IPS-15b (cell line): ENCODE data around the gene ABR.

ENCODE experiments used
- H3K27me3 ChIP-seq: one replicate; pipeline ENCODE4 v1.6.1; 2013; ENCODE audit warnings: low read length; ENCODE audit not compliant: control insufficient read depth, insufficient read depth
- H3K36me3 ChIP-seq: one replicate; pipeline ENCODE4 v1.6.1; 2013; ENCODE audit warnings: low read length; ENCODE audit not compliant: control insufficient read depth, insufficient read depth
- H3K4me1 ChIP-seq: one replicate; pipeline ENCODE4 v1.6.1; 2013; ENCODE audit warnings: mild to moderate bottlenecking, low read length; ENCODE audit not compliant: control insufficient read depth, insufficient read depth
- H3K4me3 ChIP-seq: one replicate; pipeline ENCODE4 v1.5.1; 2013; ENCODE audit warnings: low read depth, low read length
- H3K9ac ChIP-seq: one replicate; pipeline ENCODE4 v1.6.1; 2013; ENCODE audit warnings: low read depth, mild to moderate bottlenecking, low read length
- H3K9me3 ChIP-seq: one replicate; pipeline ENCODE4 v1.6.1; 2013; ENCODE audit warnings: mild to moderate bottlenecking, low read length; ENCODE audit not compliant: control insufficient read depth, insufficient read depth

Gene ABR

GRCh38 chr17:1179818-1180742, at the start of gene ABR:
Gene ABR, minus strand, starts transcription at chr17:1179981. Its CDS starts 254 bp downstream, at chr17:1179727.
- Histone ChIP-seq H3K27me3 (peaks cover 19% of the 10 kb centered on the region), H3K9me3 (no peaks in the 10 kb centered on the region), H3K4me3 (peak within 1 kb of the TSS; percentile 62), H3K9ac (no peak within 1 kb of the TSS), H3K4me1 (peaks cover 2% of the 10 kb centered on the region), H3K36me3 (no peaks in the 10 kb centered on the region)

GRCh38 chr17:1229349-1229899, 49.6 kb upstream of the ABR start:
- peak overlapping the region; percentile 46 for H3K4me3 ChIP-seq
- peaks cover 55% of the 10 kb centered on the region for H3K27me3 ChIP-seq
- no peak overlapping the region for H3K9ac ChIP-seq

GRCh38 chr17:1228781-1229348, 49.1 kb upstream of the ABR start:
- H3K36me3 ChIP-seq: no peaks in the 10 kb centered on the region
- H3K27me3 ChIP-seq: peaks cover 55% of the 10 kb centered on the region
- H3K4me1 ChIP-seq: no peaks in the 10 kb centered on the region
- no peaks in the 10 kb centered on the region for H3K9me3 ChIP-seq
- H3K9ac ChIP-seq: no peak overlapping the region
- peak overlapping the region; percentile 16 for H3K4me3 ChIP-seq

More at GRCh38 chr17:1229349-1229899, 49.6 kb upstream of the ABR start:
- H3K36me3 ChIP-seq: no peaks in the 10 kb centered on the region
- no peaks in the 10 kb centered on the region for H3K9me3 ChIP-seq
- no peaks in the 10 kb centered on the region for H3K4me1 ChIP-seq

GRCh38 chr17:1227917-1228780, 48.4 kb upstream of the ABR start:
- Histone ChIP-seq H3K9ac (no peak overlapping the region), H3K4me3 (peak overlapping the region; percentile 39), H3K9me3 (no peaks in the 10 kb centered on the region), H3K27me3 (peaks cover 55% of the 10 kb centered on the region), H3K4me1 (no peaks in the 10 kb centered on the region), H3K36me3 (no peaks in the 10 kb centered on the region)

- peaks cover 51% of the 10 kb centered on the region for H3K27me3 ChIP-seq
- peak overlapping the region; percentile 39 for H3K4me3 ChIP-seq
- H3K9me3 ChIP-seq: no peaks in the 10 kb centered on the region
- H3K9ac ChIP-seq: no peak overlapping the region
- H3K4me1 ChIP-seq: no peaks in the 10 kb centered on the region
- no peaks in the 10 kb centered on the region for H3K36me3 ChIP-seq
Observed at GRCh38 chr17:1227365-1227764, 47.6 kb upstream of the ABR start.

- Histone ChIP-seq H3K27me3 (peaks cover 44% of the 10 kb centered on the region), H3K4me1 (no peaks in the 10 kb centered on the region), H3K9me3 (no peaks in the 10 kb centered on the region), H3K36me3 (no peaks in the 10 kb centered on the region), H3K4me3 (no peak overlapping the region), H3K9ac (no peak overlapping the region)
Observed at GRCh38 chr17:1226308-1226707, 46.5 kb upstream of the ABR start.

- no peak overlapping the region for H3K9ac ChIP-seq
Observed at GRCh38 chr17:1224330-1224729, 44.5 kb upstream of the ABR start.

GRCh38 chr17:1223662-1224061, 43.9 kb upstream of the ABR start:
- Histone ChIP-seq H3K27me3 (peaks cover 30% of the 10 kb centered on the region), H3K36me3 (no peaks in the 10 kb centered on the region), H3K4me1 (no peaks in the 10 kb centered on the region)

More at GRCh38 chr17:1224330-1224729, 44.5 kb upstream of the ABR start:
- Histone ChIP-seq H3K9me3 (no peaks in the 10 kb centered on the region), H3K36me3 (no peaks in the 10 kb centered on the region), H3K4me1 (no peaks in the 10 kb centered on the region), H3K27me3 (peaks cover 32% of the 10 kb centered on the region), H3K4me3 (no peak overlapping the region)

GRCh38 chr17:1222321-1222720, 42.5 kb upstream of the ABR start:
- H3K4me3 ChIP-seq: no peak overlapping the region
- H3K27me3 ChIP-seq: peaks cover 18% of the 10 kb centered on the region
- no peaks in the 10 kb centered on the region for H3K4me1 ChIP-seq
- H3K36me3 ChIP-seq: no peaks in the 10 kb centered on the region
- no peaks in the 10 kb centered on the region for H3K9me3 ChIP-seq
- no peak overlapping the region for H3K9ac ChIP-seq

More at GRCh38 chr17:1223662-1224061, 43.9 kb upstream of the ABR start:
- Histone ChIP-seq H3K9me3 (no peaks in the 10 kb centered on the region), H3K4me3 (no peak overlapping the region), H3K9ac (no peak overlapping the region)

- Histone ChIP-seq H3K9me3 (no peaks in the 10 kb centered on the region), H3K36me3 (no peaks in the 10 kb centered on the region), H3K27me3 (peaks cover 7% of the 10 kb centered on the region), H3K9ac (no peak overlapping the region), H3K4me3 (no peak overlapping the region), H3K4me1 (peaks cover 3% of the 10 kb centered on the region)
Observed at GRCh38 chr17:1221209-1221608, 41.4 kb upstream of the ABR start.

- Histone ChIP-seq H3K9me3 (no peaks in the 10 kb centered on the region), H3K4me3 (no peak overlapping the region), H3K27me3 (no peaks in the 10 kb centered on the region), H3K9ac (no peak overlapping the region), H3K36me3 (no peaks in the 10 kb centered on the region), H3K4me1 (peaks cover 3% of the 10 kb centered on the region)
Observed at GRCh38 chr17:1220346-1220745, 40.6 kb upstream of the ABR start.
